GM18526 (cell line): ENCODE data around the gene GSAP.

Experiments used
- POLR2A ChIP-seq: IDR thresholded peaks from 3 replicates; pipeline ENCODE4 v1.6.1; 2011; ENCODE audit not compliant: insufficient read length; ENCODE audit errors: extremely low read depth

The GSAP gene

GRCh38 chr7:77329466-77330168, 86.5 kb downstream of the GSAP start:
- no peak for TF ChIP-seq POLR2A

- no peak for TF ChIP-seq POLR2A
These were observed 87.5 kb downstream of the GSAP start for GRCh38 chr7:77328669-77329068.

- no peak for TF ChIP-seq POLR2A
These were observed 88.1 kb downstream of the GSAP start for GRCh38 chr7:77327932-77328628.

- TF ChIP-seq POLR2A = no peak
These were observed 88.8 kb downstream of the GSAP start for GRCh38 chr7:77327067-77327931.

GRCh38 chr7:77326131-77326530, 90.0 kb downstream of the GSAP start:
- no peak for TF ChIP-seq POLR2A

GRCh38 chr7:77321300-77321699, 94.8 kb downstream of the GSAP start:
- no peak for TF ChIP-seq POLR2A

- TF ChIP-seq POLR2A = no peak
These were observed 95.4 kb downstream of the GSAP start for GRCh38 chr7:77320714-77321113.

GRCh38 chr7:77320137-77320536, 96.0 kb downstream of the GSAP start:
- no peak for TF ChIP-seq POLR2A

GRCh38 chr7:77318019-77318418, 98.1 kb downstream of the GSAP start:
- no peak for TF ChIP-seq POLR2A

GRCh38 chr7:77316219-77316978, 99.8 kb downstream of the GSAP start:
- TF ChIP-seq POLR2A = no peak

GRCh38 chr7:77315182-77315591, 101.0 kb downstream of the GSAP start:
- no peak for TF ChIP-seq POLR2A

GRCh38 chr7:77313876-77314480, 102.2 kb downstream of the GSAP start:
- TF ChIP-seq POLR2A = no peak

- TF ChIP-seq POLR2A = no peak
These were observed 103.1 kb downstream of the GSAP start for GRCh38 chr7:77313085-77313484.

GRCh38 chr7:77310982-77311381, 105.2 kb downstream of the GSAP start:
- TF ChIP-seq POLR2A = no peak
